Nucleus accumbens (tissue), 56 donors: ENCODE data around the gene SERPINE1.

Source experiments
- DNase-seq, 56 donors: peaks; one replicate each; lab custom pipeline; 2025; lab: John Stamatoyannopoulos, UW

SERPINE1 gene

GRCh38 chr7:101185258-101185839 lies 58.4 kb downstream of the SERPINE1 start:
- peak in 7 of 56 donors; percentile 3 to 47 (median 13) for DNase-seq

GRCh38 chr7:101186194-101186593 lies 59.3 kb downstream of the SERPINE1 start:
- DNase-seq = no peak

- DNase-seq = no peak
These were observed 60.0 kb downstream of the SERPINE1 start for GRCh38 chr7:101186844-101187428.
